ENCODE data around the gene TMOD2. TPM values are rescaled to one million over a fixed set of nuclear protein-coding genes. Genes with fewer than 3 reads are reported as not detected.

TMOD2 gene
- total RNA-seq, 4 donors from 2014 or later, result 1.0 to 4.8 (median 2.4) TPM

- no peak for DNase-seq
- Histone ChIP-seq H3K9me3 (no peaks in the 10 kb centered on the region), H3K36me3 (no peaks in the 10 kb centered on the region), H3K4me1 (peaks cover 23 to 26% of the 10 kb centered on the region in 2 donors), H3K27me3 (no peaks in the 10 kb centered on the region), H3K4me3 (peak overlapping the region in 3 of 4 donors; percentile 82 to 88 (median 82)), H3K27ac (peak overlapping the region; percentile 87 to 92 (median 90))
- intact Hi-C loops (cut with DNase I; ENCODE audit: low total_unique reads), result no loop called here
- in situ Hi-C loops (cut with MboI; ENCODE audit: low sequenced_read_pairs in 4 of 4), result no loop called here
- no peak for TF ChIP-seq CTCF (IDR thresholded peaks at IDR 0.05 in 4 of 5, conservative IDR thresholded peaks at IDR 0.05 in 1 of 5)
- TF ChIP-seq POLR2A (IDR thresholded peaks at IDR 0.05), result no peak
- no peak for ATAC-seq
These were observed 77.4 kb downstream of the TMOD2 start for GRCh38 chr15:51828621-51829375.

DNA sequence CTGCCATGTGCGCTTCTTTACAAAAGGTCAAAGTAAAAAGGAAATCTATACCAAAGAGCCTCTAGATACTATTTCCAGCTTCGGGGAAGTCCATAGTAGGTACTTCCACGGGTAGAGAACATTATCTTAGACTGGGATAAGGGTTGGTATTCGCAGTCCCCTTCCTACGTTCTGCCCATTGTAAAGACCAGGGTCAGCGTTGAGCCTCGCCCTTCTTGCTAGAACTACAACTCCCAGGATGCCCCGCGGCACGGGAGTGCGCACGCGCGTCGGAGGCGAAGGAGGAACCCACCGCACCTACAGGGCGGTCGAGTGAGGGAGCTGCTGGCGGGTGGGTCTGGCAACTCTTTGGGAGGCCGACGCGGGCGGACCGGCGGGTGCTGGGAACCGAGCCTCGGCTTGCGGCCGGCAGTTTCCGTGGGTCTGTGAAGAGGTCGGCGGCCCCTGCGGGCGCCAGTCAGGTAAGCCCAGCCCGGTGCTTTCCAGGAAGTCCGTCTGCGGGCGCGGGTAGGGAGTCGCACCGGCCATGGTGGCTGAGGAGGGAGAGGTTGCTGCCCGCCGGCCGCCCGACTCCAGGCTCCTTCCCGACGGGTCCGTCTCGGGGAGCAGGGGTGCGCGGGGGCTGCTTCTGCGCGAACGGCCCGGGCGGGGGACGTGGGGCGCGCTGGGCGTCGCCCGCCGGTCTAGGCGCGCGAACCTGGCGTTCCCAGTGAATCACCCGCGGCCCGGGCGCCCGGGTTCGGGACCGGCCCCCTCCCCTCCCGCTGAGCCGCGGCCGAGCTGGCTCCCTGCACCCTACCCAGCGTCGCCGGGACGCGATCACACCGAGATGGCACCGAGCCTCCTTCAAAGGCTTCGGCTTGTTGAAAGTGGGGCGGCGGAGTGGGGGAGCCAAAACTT, 78.2 kb downstream of the TMOD2 start, which contains the start of gene TMOD3:
TMOD3 (plus strand) TSS at position 278 of the 900 bp plus-strand sequence. CDS start 33,232 bp downstream, outside the sequence.
- ATAC-seq, result peak; percentile 97 to 98

DNA sequence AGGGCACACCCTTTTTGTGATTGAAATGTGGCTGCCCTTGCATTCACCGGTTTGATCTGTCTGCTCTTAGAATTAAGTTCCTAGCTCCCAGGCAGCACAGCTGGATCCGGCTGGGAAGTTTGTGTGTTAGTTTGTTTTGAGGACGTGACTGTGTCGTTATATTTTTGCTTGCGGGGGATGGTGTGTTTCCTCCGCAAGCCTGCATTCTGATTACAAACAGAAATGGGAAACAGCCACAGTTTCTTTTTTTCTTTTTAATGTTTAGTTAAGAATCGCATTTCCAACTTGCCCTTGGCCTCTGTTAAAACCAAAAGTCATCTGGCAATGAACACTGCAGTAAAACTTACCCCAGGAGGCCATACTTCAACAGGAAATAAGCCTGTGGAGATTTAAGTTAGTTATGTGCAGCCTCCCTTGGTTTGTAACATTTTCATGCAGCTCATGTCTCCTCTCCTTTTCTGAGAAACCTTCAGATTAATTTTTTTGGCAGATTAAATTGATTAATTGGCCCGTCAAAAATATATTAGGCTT, 78.9 kb downstream of the TMOD2 start:
- DNase-seq (no peak), ATAC-seq (peak; percentile 16 to 19)
- Histone ChIP-seq H3K27me3 (no peaks in the 10 kb centered on the region), H3K4me1 (peaks cover 29 to 30% of the 10 kb centered on the region in 2 donors), H3K9me3 (no peaks in the 10 kb centered on the region), H3K36me3 (no peaks in the 10 kb centered on the region), H3K4me3 (peak overlapping the region; percentile 82 to 94 (median 85)), H3K27ac (peak overlapping the region; percentile 87 to 92 (median 90))
- intact Hi-C loops (cut with DNase I; ENCODE audit: low total_unique reads) (loop anchor here (5.0 kb wide), 1 partner anchor 47 kb away; no protein-coding TSS in a partner anchor), in situ Hi-C loops (cut with MboI; ENCODE audit: low sequenced_read_pairs in 4 of 4) (no loop called here)
- no peak for TF ChIP-seq POLR2A (IDR thresholded peaks at IDR 0.05)
- TF ChIP-seq CTCF (IDR thresholded peaks at IDR 0.05 in 4 of 5, conservative IDR thresholded peaks at IDR 0.05 in 1 of 5), result no peak

More for the DNA sequence above, 78.2 kb downstream of the TMOD2 start, which contains the start of gene TMOD3:
- Histone ChIP-seq H3K27me3 (no peaks in the 10 kb centered on the region), H3K36me3 (no peaks in the 10 kb centered on the region), H3K4me3 (peak within 1 kb of the TSS; percentile 82 to 94 (median 85)), H3K4me1 (peaks cover 26 to 30% of the 10 kb centered on the region in 2 donors), H3K9me3 (no peaks in the 10 kb centered on the region), H3K27ac (peak within 1 kb of the TSS; percentile 87 to 92 (median 90))
- intact Hi-C loops (cut with DNase I; ENCODE audit: low total_unique reads) (loop anchor here (5.0 kb wide), 1 partner anchor 48 kb away; no protein-coding TSS in a partner anchor), in situ Hi-C loops (cut with MboI; ENCODE audit: low sequenced_read_pairs in 4 of 4) (no loop called here)
- TF ChIP-seq CTCF (IDR thresholded peaks at IDR 0.05 in 4 of 5, conservative IDR thresholded peaks at IDR 0.05 in 1 of 5) (peak in 1 of 5 experiments; percentile 16), POLR2A (IDR thresholded peaks at IDR 0.05) (peak; percentile 73 to 86)
- peak; percentile 78 to 86 for DNase-seq

- ATAC-seq (no peak), DNase-seq (no peak)
- Histone ChIP-seq H3K27ac (no peak overlapping the region), H3K4me3 (no peak overlapping the region), H3K9me3 (no peaks in the 10 kb centered on the region), H3K27me3 (no peaks in the 10 kb centered on the region), H3K36me3 (no peaks in the 10 kb centered on the region), H3K4me1 (peaks cover 37 to 41% of the 10 kb centered on the region in 2 donors)
- intact Hi-C loops (cut with DNase I; ENCODE audit: low total_unique reads), result loop anchor here (5.0 kb wide), 1 partner anchor 44 kb away; no protein-coding TSS in a partner anchor
- no peak for TF ChIP-seq POLR2A (IDR thresholded peaks at IDR 0.05)
- no peak for TF ChIP-seq CTCF (IDR thresholded peaks at IDR 0.05 in 4 of 5, conservative IDR thresholded peaks at IDR 0.05 in 1 of 5)
- in situ Hi-C loops (cut with MboI; ENCODE audit: low sequenced_read_pairs in 4 of 4), result no loop called here
These were observed 82.4 kb downstream of the TMOD2 start for GRCh38 chr15:51833772-51834171.
